ENCODE measurements around the gene NR2C2AP. TPM values are rescaled to one million over a fixed set of nuclear protein-coding genes. Genes with fewer than 3 reads are reported as not detected.

NR2C2AP gene
- total and polyA plus RNA-seq, 2 of the 13 experiments (the other 11 are each of a cell fraction or from before 2014, with no cell fraction given) = 12.2 to 26.8 TPM

GRCh38 chr19:19214159-19214490 lies 10.9 kb upstream of the NR2C2AP start:
- CTCF ChIA-PET (ENCODE audit: low intra/inter-chr PET ratio, low total read pairs) = no interaction called here
- in situ Hi-C loops (cut with HindIII; ENCODE audit: extremely low pct_ligation_motif_present, low pct_unique_long_range_greater_than_20kb) (no loop called here), intact Hi-C loops (cut with micrococcal nuclease; ENCODE audit: unreplicated experiment) (no loop called here)
- no TSS peak for BruUV-seq (replicated peaks)
- H3K27me3 ChIP-seq (ENCODE audit: control insufficient read depth in 1 of 2, insufficient read depth in 2 of 2, low read length in 2 of 2) = peaks cover 2 to 21% of the 10 kb centered on the region in 2 experiments; a peak in 3 of 5 replicates
- FAIRE-seq (no peak), ATAC-seq (no peak), DNase-seq (ENCODE audit: low spot score) (no peak)
- H4K20me1 ChIP-seq (ENCODE audit: insufficient read depth, low read length) = no peaks in the 10 kb centered on the region; the same call in 1 of the 2 replicates
- H2AFZ ChIP-seq (ENCODE audit: low read length) = no peak overlapping the region
- no peaks in the 10 kb centered on the region for H3K9me3 ChIP-seq (ENCODE audit: low read length)
- POLR2A ChIA-PET = interaction anchor here (1.6 kb wide), 1 partner anchor 11 kb away, joined by 8 read pairs; the partner anchor contains the start of gene NR2C2AP
- no peak overlapping the region for H3K27ac ChIP-seq (ENCODE audit: extremely low read length, insufficient read depth, low read length)
- H3K4me3 ChIP-seq (replicated peaks in 1 of 3; ENCODE audit: insufficient read depth in 1 of 3, low read depth in 2 of 3, low read length in 3 of 3) = no peak overlapping the region
- 2% methylated on average over 5 of the region's 5 CpGs for WGBS (ENCODE audit: low lambda C conversion rate)
- H3K4me1 ChIP-seq (ENCODE audit: insufficient read depth, low read length) = no peaks in the 10 kb centered on the region
- no peak overlapping the region for H3K9ac ChIP-seq (ENCODE audit: insufficient read depth, low read depth, low read length)
- no peaks in the 10 kb centered on the region for H3K79me2 ChIP-seq (ENCODE audit: insufficient read depth, low read length)
- H3K36me3 ChIP-seq (replicated peaks in 1 of 2; ENCODE audit: control insufficient read depth in 1 of 2, insufficient read depth in 2 of 2, low read length in 2 of 2) = no peaks in the 10 kb centered on the region
- no peak overlapping the region for H3K4me2 ChIP-seq (ENCODE audit: low read depth, low read length)
- no peak for TF ChIP-seq TIGD3 (CRISPR knock-in tag; IDR thresholded peaks at IDR 0.05; ENCODE audit: borderline replicate concordance)
- TF ChIP-seq SKI (IDR thresholded peaks at IDR 0.05; ENCODE audit: partially characterized antibody) = no peak
- no peak for TF ChIP-seq RARA (CRISPR knock-in tag; IDR thresholded peaks at IDR 0.05)
- no peak for TF ChIP-seq SP4 (CRISPR knock-in tag; IDR thresholded peaks at IDR 0.05)
- TF ChIP-seq ZBTB25 (CRISPR knock-in tag; IDR thresholded peaks at IDR 0.05) = no peak
- no peak for TF ChIP-seq ZNF704 (CRISPR knock-in tag; IDR thresholded peaks at IDR 0.05; ENCODE audit: borderline replicate concordance)
- no peak for TF ChIP-seq ZNF660 (CRISPR knock-in tag; IDR thresholded peaks at IDR 0.05; ENCODE audit: borderline replicate concordance, low read depth)
- no peak for TF ChIP-seq E2F2 (CRISPR knock-in tag; IDR thresholded peaks at IDR 0.05; ENCODE audit: borderline replicate concordance)
- no peak for TF ChIP-seq ZBTB33 (CRISPR knock-in tag; IDR thresholded peaks at IDR 0.05)
- no peak for TF ChIP-seq ZFP62 (CRISPR knock-in tag; IDR thresholded peaks at IDR 0.05)
- no peak for TF ChIP-seq GATAD1 (CRISPR knock-in tag; IDR thresholded peaks at IDR 0.05)
- no peak for TF ChIP-seq FOXP1 (IDR thresholded peaks at IDR 0.05)
- TF ChIP-seq FOXP1 (CRISPR knock-in tag; IDR thresholded peaks at IDR 0.05) = no peak

Data from HepG2 (cell line).